ENCODE data around the gene FNDC1. TPM values are rescaled to one million over a fixed set of nuclear protein-coding genes. Genes with fewer than 3 reads are reported as not detected.

FNDC1 gene
- total RNA-seq, 1 donor from 2014 or later: not detected

DNA sequence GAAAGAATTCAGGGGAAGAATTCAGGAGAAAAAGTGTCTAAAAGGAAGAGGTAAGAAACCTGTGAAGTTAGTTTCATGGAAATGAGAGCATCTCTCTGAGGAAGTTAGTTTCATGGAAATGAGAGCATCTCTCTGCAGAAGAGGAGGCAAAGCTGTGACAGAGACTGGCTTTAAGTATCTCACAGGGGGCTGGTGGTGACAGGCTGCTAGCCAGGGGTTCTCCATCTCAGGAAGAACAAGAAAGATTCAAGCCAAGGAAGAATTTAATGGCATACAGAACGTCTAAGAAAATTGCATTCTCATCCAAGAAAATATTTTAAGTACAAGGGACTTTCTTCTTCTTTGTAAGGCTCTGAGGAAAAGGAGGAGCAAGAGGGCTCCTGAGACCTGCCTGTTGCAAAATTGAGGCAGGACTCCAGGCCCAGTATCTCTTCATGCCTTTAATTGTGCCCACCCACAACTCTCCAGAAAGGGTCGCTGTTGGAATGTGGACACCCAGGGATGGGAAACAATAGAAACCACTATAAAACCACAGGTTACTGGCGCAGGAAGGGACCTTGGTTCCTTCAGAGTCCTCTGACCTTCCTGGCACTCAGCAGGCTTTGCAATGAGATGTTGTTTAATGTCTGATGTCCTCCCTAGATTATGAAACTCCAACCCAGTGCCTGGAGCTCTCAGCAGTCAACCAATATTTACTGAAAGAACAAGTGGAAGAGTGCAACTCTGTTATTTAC is 136.8 kb downstream of the FNDC1 start:
- DNase-seq (ENCODE audit: low read depth in 2 of 2): no peak

- DNase-seq (ENCODE audit: low read depth in 2 of 2): no peak
Measured at GRCh38 chr6:159307246-159307790, 138.1 kb downstream of the FNDC1 start.

- no peak for DNase-seq (ENCODE audit: low read depth in 2 of 2)
Measured at GRCh38 chr6:159308198-159308597, 139.0 kb downstream of the FNDC1 start.

GRCh38 chr6:159309723-159310122 is 140.5 kb downstream of the FNDC1 start:
- DNase-seq (ENCODE audit: low read depth in 2 of 2): no peak

GRCh38 chr6:159311618-159312017 is 142.4 kb downstream of the FNDC1 start:
- no peak for DNase-seq (ENCODE audit: low read depth in 2 of 2)

GRCh38 chr6:159312206-159312605 is 143.0 kb downstream of the FNDC1 start:
- no peak for DNase-seq (ENCODE audit: low read depth in 2 of 2)

- no peak for DNase-seq (ENCODE audit: low read depth in 2 of 2)
Measured at GRCh38 chr6:159313018-159313417, 143.8 kb downstream of the FNDC1 start.

- no peak for DNase-seq (ENCODE audit: low read depth in 2 of 2)
Measured at GRCh38 chr6:159315562-159315961, 146.4 kb downstream of the FNDC1 start.

- DNase-seq (ENCODE audit: low read depth in 2 of 2): no peak
Measured at GRCh38 chr6:159317430-159317829, 148.2 kb downstream of the FNDC1 start.

DNA sequence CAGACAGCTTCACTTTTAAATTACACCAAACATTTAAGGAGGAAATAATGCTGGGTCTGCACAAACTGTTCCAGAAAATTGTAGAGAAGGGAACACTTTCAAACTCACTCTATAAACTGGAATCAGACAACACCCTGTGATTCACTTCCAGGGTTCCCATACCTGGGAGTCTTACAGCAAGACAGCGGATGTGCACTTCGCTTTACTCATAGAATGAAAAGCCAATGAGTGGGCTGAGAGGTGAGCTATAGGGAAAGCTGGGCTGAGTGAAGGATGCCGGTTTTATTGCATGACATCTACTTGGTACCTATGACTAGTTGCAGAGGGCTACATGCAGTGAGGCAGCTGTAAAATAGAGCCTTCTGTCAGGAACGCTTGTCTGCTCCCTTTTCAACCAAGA is 152.1 kb downstream of the FNDC1 start:
- DNase-seq (ENCODE audit: low read depth in 2 of 2): no peak

Other genes starting within 250 kb of the FNDC1 start
- gene RSPH3, start 169.2 kb upstream of the FNDC1 start, total RNA-seq: 2.0 and 3.6 TPM in 2 replicates
- gene TAGAP, start 124.4 kb upstream of the FNDC1 start, total RNA-seq: not detected in 2 replicates